NCI-H2081 (cell line): ENCODE measurements around the gene GDPD5.

Source experiments
- DNase-seq, 2 experiments: peaks; one replicate each; lab custom pipeline; 2025; lab: John Stamatoyannopoulos, UW

Gene GDPD5

DNA sequence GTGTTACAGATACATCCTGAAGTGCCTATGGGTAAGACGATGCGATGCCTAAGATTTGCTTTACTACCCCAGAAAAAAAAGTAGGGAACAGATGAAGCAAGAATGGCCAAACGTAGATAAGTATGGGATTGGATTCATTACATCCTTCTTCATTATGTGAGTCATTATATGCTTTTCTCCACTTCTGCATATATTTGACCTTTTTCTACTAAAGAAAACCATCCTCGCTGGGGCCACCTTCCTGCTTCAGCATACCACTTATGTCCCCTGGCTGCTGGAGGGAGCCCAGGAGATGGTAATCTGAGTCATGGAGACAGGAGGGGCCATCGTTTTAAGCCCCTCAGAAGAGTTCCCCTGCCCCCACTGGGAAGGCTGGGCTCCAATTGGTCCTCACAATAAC, 78.3 kb downstream of the GDPD5 start:
- DNase-seq, result no peak

DNA sequence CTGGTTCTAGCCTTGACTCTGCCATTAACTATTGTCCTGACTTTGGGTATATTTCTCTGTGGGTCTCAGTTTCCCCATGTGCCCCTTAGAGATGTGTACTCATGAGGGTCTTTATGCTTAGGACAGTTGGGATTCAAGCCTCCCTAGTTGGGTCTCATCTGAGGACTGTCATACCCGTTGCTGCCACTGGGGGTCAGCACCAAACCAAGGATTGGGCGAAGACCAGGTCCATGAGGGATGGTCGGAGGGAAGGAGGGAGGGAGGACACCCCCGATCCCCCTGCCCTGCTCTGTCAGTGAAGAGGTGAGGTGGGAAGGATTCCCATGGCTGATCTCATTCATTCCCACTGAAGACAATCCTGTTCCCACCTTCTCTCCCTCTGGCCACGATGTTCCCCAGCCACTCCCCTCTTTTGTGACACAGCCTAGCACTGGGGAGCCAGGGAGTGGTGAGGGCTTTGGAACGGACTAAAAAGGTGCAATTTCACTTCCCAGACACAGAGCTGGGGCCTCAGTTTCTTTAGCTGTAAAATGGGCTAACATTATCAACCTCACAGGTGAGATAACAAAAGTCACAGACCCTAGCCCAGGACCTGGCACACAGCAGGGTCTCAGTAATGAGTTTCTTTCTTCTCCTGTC, 80.3 kb downstream of the GDPD5 start:
- DNase-seq, result peak; percentile 45 to 46

DNA sequence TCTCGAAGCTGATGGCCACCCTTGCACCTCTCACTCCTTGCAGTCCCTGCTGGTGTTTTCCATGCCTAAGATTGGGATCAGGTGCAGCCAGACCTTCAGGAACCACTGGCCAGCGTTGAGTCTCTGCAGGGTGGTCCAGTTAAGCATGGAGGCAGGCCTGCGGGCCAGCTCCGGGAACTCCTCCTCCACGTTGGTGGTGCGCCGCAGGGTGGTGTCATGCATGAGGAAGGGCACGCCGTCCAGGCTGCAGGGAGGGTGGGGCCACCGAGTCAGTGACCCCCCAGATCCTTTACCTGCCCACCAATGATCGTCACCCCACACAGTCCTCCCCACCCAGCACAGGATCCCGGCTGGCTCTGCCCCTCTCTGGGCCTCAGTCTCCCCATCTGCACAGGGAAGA, 82.7 kb downstream of the GDPD5 start:
- DNase-seq, result no peak

DNA sequence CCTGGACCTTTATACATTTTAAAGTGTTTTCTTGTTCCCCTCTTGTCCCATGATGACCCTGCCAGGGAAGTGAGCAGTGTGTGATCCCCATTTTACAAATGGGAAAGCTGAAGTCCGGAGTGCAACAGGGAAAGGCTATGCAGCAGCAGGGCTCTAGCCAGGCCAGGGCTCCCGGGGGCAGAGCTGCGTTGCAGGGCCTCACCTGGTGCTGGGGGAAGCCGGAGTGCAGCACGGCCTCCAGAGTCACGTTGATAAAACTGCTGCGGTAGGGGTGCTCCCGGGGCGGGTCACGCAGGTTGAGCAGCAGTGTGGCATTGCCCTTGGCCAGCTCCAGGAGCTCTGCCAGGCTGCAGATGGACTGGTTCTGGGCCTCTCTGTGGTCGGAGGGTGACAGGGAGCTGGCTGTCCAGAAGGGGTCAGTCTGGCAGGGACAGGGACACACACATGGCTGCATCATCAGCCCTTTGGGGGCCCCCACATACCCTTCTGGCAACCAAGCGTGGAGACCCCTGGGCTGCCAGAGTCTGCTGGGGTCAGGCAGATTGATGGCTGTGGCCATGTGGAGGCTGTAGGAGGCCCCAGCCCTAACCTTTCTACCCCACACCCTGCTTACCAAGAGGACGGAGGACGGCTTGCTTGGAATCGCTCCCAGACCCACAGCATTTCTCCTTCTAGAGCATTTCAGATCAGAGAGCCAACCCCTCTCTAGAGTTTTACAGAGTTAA, 83.4 kb downstream of the GDPD5 start:
- no peak for DNase-seq

DNA sequence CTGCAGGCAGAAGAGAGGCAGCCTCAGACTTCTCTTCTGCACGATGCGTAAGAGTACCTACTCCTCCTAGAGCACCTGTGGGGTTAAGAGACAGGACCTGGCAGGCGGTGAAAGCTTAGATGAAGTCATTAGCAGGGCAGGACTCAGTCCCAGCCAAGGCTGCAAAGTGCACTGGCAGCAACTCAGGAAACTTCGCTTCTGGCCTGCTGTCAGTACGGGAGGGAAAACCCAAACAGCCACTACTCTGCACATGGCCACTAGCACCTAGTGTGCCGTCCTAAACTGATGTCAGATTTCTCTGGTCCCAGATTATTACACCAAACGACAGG, 84.0 kb downstream of the GDPD5 start:
- no peak for DNase-seq

DNA sequence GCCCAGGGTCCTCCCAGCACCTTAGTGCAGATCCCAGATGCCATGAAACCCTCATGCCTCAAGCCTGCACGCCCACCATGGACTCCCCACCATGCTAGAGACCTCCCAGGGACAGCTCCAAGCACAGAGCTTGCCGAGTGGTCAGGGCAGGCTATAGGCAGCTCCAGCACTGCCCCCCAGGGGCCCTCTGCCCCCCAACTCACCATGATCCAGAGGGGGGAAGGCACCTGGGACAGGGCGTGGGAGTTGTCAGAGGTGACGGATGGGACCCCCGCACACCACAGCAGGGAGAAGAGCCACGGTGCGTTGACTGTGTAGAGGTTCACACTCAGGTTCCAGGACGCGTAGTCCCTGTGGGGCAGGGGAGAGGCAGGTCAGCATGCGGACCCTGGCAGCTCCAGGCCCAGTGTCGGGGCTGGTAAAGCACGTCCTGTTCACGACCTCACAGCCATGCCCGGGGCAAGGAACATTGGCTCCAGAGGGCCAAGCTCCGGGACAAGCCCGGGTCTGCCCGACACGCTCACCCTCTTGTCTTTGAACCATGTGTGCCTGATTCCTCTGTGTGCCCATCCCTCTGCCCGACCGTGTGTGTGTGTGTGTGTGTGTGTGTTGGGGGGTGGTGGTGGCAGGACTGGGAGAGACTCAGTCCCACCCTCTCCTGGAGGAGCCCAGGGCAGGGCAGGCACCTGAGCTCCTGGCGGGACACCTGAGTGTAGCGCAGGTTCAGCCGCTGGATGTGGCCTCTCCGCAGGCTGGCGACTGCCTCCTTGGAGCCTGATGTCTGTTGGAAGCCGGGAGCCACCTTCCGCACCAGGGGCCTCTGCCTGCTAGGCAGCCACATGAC, 84.6 kb downstream of the GDPD5 start:
- DNase-seq, result no peak

DNA sequence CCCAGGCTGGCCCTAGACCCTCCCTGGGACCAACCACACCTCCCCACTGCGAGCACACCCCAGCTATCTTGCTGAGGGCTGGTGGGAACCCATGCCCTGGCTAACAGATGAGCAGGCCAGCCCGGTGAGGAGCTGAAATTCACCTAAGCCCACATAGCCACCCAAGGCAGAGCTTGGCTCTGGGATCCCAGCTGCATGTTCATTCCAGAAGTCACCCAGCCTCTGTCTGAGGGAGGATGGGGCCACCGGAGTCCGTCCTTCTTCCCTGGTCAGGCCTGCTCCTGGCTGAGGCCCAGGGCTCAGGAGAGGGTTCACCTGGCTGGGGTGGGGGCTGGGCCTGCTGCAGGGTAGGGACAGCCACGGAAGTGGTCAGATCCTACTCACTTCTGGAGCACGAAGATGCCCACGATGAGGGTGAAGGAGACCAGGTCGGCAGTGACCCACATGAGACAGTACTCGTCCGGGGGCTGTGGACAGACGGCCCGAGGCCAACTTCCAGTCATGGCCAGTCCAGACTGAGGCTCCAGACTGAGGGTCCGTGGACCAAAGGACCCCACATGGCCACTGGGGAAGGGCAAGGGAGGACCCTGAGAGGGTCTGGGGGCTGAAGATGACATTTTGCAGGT, 86.1 kb downstream of the GDPD5 start:
- no peak for DNase-seq

DNA sequence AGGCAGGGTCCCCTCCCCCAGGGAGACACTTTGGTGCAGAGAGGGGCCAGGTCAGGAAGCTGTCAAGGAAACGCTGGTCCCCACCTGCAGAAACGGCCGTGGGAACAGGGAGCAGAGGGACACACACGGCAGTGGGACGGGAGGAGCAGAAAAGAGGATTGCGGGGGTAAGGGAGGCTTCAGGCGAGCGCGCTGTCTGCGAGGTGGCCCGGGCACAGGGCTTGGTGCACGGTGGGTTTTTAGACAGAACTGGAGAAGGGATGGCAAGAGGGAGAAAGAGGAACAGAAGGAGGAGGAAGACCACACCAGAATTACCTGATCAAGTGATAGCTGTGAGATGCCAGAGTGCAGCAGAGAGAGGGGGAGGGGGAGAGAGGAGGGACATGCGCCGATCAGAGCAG, 86.7 kb downstream of the GDPD5 start:
- DNase-seq, result no peak

DNA sequence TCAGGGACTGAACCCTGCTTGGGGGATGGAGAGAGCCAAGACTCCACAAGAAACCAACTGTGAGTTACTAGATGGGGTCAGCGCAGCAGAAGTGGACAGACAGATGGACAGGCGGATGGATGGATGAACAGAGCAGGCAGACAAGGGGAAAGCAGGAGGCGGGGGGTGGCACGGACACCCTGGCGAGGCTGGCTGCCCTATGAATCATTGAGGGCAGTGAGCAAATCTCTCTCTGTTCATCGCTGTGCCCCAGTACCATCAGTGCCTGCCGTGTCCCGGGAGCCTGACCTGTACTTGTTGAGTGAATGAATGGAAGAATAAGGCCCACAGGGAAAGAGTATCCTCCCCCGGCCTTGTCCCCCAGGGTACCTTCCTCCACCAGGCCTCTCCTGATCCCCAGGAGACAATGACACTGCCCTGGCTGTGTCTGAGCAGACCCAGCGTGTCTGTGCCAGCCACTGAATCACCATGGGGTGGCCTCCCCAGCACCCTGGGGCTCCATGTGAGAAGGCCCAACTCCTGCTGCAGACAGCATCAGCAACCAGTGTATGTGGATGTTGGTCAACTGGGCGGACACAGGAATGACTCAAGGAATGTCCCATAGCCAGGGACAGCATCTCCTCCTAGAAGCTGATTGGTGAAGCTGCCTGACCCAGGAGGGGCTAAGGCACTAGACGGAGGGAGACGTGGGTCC, 87.6 kb downstream of the GDPD5 start:
- DNase-seq, result no peak

DNA sequence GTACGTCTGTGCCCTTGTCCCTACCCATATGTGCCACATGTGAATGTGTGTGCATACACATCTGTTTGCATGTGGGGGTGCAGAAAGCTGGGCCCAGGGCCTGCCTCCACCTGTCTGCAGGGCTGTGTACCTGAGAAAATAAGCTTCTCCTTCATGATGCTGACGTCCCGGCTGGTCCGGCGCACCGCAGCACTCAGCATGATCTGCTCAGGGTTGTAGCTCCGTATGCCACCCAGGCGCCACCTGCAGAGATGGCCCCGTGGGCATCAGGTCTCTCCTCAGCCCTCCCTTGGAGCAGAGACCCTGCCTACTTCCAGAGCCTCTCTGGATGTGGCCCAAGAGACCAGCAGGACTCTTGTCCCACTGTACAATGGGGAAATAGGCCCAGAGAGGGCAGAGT, 88.9 kb downstream of the GDPD5 start:
- no peak for DNase-seq

DNA sequence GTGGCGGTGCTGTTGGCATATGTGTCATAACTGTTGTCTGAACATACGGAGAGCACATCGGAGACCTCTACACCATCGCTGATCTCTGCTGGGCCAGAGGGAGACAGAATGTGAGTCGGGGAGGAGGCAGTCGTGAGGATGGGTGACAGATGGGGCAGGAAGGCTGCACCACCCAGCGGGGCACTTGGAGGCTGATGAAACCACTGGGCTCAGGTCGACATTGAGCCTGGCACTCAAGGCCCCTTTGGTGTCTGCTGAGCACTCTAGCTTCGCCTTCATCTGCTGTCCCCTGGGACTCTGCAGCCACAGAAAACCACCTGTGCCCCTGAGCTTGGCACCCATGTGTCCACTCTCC, 90.2 kb downstream of the GDPD5 start:
- no peak for DNase-seq

DNA sequence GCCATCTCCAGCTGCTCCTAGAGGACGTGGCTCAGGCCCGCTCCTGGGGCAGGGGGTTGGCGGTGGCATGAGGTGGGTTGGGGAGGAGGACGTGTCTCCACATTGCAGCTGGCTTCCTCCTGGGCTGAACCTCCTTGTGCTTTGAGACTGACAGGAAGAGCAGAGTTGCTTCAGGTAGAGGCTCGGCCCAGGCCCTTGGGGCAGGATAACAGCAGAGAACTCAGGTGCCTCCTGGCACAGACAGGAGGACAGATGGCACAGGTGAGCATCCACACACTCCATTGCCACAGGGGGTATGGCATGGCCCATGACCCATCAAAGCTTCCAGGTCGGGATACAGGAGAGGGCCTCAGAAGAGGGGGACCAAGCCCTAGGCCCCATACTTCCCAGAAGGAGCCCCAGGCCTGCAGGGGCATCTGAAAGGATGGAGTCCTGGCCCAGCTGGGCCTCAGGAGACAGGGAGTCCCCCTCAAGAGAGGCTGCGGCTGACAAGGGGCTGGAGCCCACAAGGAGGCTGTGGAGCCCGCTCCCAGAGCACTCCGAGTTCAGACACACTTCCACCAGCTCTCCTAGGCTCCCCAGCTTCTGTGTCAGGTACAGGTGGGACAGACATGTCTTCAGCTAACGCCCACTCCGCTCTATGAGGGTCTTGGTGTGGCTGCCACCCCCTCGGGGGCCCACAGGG, 90.7 kb downstream of the GDPD5 start:
- no peak for DNase-seq

DNA sequence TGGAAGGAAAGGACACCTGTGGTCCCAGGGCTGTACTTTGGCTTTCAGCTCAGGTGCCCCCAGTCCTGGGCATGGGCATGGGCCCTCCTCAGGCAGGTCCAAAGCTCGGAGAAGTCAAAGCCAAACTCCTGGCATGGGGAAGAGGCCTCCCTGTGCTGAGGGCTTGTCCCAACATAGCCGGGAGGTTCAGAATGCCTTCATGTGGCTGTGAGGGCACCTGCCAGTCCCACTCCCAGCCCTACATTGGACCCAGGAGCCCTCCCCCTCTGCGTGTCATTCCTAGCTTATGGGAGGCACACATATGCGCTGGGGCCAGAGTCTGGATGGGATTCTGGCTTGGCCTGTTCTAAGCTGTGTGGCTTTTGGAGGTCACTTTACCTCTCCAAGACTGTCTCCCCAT, 91.7 kb downstream of the GDPD5 start:
- no peak for DNase-seq

DNA sequence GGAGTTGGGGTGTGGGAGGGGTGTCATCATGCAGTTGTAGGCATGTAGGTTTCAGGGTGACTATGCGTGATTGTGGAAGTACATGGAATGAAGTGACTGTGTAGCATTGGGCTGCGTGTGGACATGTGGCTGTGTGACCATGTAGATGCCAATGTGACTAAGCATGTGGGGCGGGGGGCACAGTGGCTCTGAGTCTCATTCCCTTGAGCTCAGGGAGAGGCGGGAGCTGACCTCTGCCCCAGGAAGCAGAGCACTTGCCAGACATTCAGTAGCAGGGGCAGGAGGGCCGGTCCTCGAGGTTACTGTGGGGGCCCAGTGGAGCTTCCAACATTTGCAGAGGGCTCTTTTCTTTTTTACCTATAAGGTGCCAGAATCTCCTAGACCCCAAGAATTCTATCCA, 92.3 kb downstream of the GDPD5 start:
- DNase-seq, result no peak

DNA sequence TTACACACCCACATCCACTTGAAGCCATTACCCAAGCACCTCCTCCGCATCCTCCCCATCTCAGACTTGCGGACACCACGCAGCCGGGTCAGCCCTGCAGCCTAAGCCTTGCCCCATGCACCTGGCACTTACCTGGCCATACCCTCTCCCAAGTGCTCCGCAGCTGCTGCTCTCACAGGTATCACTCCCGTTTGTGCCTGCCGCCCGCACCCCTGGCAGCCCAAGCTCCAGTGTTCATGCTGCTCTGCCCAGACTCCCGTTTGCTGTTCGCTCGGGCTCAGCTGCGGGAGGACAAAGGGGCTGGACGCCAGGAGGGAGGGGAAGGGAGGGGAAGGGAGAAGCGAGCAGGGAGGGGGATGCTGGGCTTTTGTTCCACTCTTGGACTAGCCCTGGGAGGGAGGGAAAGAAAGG, 92.8 kb downstream of the GDPD5 start, which contains the start of gene KLHL35:
Gene KLHL35 (minus strand): TSS at position 293 of the 411 bp plus-strand sequence. CDS start 2,574 bp downstream, outside the sequence.
- DNase-seq, result no peak

DNA sequence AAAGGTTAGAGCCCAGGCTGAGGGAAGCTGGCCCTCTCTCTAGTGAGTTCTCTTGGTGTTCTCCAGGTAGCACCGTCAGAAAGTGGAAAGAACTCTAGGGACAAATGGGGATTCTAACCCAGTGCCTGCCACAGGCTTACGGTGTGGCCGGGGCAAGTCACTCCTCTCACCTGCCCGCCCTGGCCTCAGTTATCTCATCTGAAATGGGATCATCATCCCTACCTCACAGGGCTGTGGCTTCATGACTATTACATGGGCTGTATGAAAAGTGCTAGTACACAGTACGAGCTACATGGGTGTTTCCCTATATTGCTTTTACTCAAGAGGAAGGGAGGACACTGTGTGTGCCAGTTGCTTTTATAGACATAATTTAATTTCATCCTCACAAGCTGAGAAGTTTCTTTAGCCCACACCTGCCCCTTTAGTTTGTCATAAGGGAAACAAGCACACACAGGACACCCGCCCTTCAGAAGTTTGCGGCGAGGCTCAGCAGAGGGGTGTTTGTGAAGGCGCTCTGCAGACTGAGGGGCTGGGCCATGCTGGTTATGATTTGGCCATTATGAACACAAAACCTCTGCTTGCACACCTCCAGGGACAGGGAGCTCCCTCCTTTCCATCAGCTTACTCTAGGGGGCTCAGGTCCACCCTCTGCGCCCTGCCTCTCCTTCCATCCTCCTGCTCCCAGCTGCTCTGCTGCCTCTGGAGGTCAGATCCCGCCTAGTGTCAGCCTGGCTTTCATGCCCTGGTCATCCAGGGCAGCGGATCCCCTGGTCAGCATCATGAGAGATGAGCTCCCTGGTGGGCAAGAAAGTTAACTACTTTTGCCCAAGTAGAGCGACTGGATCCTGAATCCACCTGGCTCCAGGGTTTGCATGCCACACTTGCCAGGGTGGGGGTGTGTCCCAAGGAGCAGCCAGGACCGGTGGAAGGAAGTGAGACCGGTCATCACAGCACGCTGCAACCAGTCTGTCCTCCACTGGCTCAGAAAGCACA, 93.9 kb downstream of the GDPD5 start:
- DNase-seq, result no peak

DNA sequence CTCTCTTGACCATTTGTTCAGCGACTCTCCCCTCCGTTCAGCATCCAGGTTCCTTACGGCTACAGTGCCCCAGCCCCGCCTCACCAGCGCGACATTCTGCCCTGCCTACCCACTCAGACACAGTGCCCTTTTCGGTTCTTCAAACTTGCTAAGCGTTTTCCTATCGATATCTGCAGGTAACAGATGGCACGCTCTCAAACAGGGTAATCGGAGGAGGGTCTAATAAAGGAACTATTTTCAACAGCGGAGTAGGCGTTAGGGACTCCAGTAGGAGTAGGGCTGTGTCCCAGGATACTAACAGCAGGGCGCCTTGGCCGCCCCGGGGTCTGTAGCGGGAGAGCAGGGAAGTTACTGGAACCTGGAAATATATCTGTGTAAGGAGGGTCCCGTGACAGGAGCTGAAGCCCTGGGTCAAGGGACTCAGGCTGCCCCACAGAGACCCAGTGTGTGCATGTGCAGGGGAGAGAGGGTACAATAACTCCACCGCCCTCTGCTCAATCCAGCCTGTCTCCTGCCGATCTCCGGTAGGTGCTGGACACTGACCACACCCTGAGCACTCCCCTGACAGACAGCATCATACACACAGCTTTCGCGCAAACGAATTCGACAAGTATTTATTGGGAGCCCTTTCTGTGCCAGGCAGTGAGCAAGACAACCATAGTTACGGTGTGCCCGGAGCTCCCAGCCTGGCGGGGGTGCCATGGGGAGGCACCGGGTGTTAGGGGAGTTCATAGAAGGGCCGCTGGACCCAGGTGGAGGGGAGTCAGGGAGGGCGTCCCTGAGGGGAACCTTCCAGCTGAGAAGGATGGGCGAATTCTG, 94.8 kb downstream of the GDPD5 start:
- no peak for DNase-seq

DNA sequence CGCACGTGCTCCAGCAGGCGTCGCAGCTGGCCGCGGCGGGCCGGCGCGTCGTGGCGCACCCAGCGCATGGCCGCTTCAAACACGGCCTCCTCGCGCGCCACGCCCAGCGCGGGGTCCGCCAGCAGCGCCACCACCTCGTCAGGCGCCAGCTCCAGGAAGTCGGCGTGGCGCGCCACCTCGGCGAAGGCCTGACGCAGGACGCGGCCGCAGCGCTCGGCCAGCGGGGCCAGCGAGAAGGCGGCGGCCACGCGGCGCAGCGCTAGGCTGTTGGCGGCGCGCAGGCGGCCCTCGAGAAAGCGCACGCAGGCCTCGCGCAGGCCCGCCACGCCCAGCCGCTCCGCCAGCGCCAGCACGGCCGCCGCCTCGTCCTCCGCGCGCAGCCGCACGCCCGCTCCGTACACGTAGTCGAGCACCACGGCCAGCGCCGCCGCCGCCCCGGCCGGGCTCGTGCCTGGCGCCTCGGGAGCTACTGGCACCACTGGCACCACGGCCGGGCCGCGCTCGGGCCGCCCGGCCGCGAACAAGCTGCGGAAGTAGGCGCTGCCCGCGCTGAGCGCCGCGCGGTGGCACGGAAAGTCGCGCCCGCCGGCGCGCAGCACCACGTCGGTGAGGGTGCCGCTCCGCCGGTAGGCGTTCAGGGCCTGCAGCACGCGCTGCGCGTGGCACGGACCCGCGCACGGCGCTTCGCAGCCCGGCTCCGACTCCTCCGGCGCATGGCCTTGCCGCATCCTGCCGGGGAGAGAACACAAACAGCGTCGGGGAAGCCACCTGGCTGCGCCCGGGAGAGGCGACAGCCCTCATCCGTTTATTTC, 95.6 kb downstream of the GDPD5 start:
- peak; percentile 43 to 73 for DNase-seq

DNA sequence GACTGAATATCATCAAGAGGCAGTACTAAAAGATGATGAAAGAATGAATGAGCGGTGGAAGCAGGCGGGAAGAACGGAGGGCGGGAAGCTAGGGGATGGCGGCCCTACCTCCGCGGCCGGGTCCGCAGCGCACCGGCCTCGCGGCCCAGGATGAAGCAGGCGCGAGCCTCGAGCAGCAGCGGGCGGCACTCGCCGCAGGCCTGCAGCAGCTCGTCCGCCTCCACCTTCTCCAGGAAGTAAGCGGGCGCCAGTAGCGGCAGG, 96.2 kb downstream of the GDPD5 start:
- DNase-seq, result no peak
